Body of pancreas (tissue), 4 donors: ENCODE data around the gene SPTBN1. TPM values are rescaled to one million over a fixed set of nuclear protein-coding genes. Genes with fewer than 3 reads are reported as not detected.

Experiments
- ATAC-seq: fragments of 150-250 bp; one replicate; pipeline ENCODE4 v1.9.1; 2016
- DNase-seq, 4 donors: peaks; one replicate each; pipeline ENCODE4 v3.0.0-alpha.2; 2019
- H3K27ac ChIP-seq, 4 donors: fragments of 200-600 bp; sonication (generic); 1 replicate in 3 of 4; 2 replicates in 1 of 4; pipeline versions ENCODE4 v1.5.1 to v1.6.1; 2016 to 2019; ENCODE audit warnings: mild to moderate bottlenecking in 1 of 4, mixed read lengths in 1 of 4, moderate library complexity in 1 of 4
- H3K27me3 ChIP-seq, 2 donors: fragments of 200-600 bp; sonication (generic); one replicate each; pipeline ENCODE4 v1.6.0; 2016; ENCODE audit warnings: mild to moderate bottlenecking in 1 of 2
- H3K36me3 ChIP-seq, 2 donors: fragments of 200-600 bp; sonication (generic); replicated peaks in 1 of 2; 2 replicates each; pipeline ENCODE4 v1.5.1; 2016; ENCODE audit warnings: low read depth in 2 of 2; ENCODE audit not compliant: insufficient read depth in 1 of 2
- H3K4me1 ChIP-seq: fragments of 200-600 bp; sonication (generic); one replicate; pipeline ENCODE4 v1.6.0; 2016
- H3K4me3 ChIP-seq, 2 donors: fragments of 200-600 bp; sonication (generic); 1 replicate in 1 of 2; 2 replicates in 1 of 2; pipeline ENCODE4 v1.5.1; 2016 to 2019
- H3K9me3 ChIP-seq, 3 donors: fragments of 200-600 bp; sonication (generic); 1 replicate in 2 of 3; 2 replicates in 1 of 3; pipeline ENCODE4 v1.5.1; 2016
- POLR2A ChIP-seq, 3 donors: fragments of 450-650 bp; IDR thresholded peaks; one replicate each; pipeline ENCODE4 v1.6.1; 2016; ENCODE audit warnings: antibody characterized with exemption in 3 of 3, mild to moderate bottlenecking in 2 of 3
- WGBS, 2 donors: methylation state at CpG; one replicate each; pipeline ENCODE4 v1.1.5; 2017; 5-methylcytosine and 5-hydroxymethylcytosine counted together
- intact Hi-C: fragments of 100-400 bp; cut with DNase I; formaldehyde crosslinking; loops from one replicate; pipeline ENCODE4 v1.15.1; 2023
- total RNA-seq, 2 donors: library from RNA; depleted of rRNA; stranded (reverse); fragments of >200 nt; gene quantifications; one replicate each; pipeline ENCODE4 v1.1.0, GENCODE V29; 2016
- TF ChIP-seq, protein P1 (sequence below), 7 experiments: fragments of 450-650 bp in 4 of 7; fragments of 200-600 bp in 3 of 7; sonication (generic) in 3 of 7; IDR thresholded peaks; one replicate each; pipeline ENCODE4 v1.5.1; 2016 to 2019; ENCODE audit warnings: antibody characterized with exemption in 7 of 7

SPTBN1 gene
- total RNA-seq, 2 donors from 2014 or later, result 186 to 195 TPM

DNA sequence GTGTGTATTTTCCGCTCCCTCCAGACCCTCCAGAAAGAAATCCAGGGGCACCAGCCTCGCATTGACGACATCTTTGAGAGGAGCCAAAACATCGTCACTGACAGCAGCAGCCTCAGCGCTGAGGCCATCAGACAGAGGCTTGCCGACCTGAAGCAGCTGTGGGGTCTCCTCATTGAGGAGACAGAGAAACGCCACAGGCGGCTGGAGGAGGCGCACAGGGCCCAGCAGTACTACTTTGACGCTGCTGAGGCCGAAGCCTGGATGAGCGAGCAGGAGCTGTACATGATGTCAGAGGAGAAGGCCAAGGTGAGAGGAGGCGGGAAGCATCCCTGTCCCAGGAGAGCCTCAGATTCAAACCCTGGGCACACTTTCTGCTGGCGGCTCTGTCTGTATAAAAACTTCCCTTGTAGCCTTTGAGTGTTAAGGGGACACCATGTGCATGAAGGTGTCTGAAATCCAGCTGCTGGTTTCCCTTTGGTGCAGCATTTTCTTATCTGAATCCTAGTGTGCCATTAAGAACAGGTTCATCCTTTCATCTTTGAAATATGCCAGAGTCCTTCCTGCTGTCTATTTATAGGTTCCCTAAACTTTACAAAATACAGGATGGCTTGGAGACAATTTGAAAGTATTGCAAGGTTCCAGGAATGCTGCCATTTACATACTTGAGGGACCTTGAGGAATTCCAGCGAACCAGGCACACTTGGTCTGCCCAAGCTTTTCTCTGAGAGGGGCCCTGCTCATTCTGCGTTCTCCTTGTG, 190.2 kb downstream of the SPTBN1 start:
- 90 to 97% methylated on average over 16 of the region's 16 CpGs for WGBS, 2 donors
- Histone ChIP-seq H3K27ac (no peak overlapping the region), H3K4me3 (no peak overlapping the region), H3K4me1 (peaks cover 7% of the 10 kb centered on the region), H3K36me3 (peaks cover 27 to 60% of the 10 kb centered on the region in 2 donors), H3K27me3 (no peaks in the 10 kb centered on the region), H3K9me3 (no peaks in the 10 kb centered on the region)
- TF ChIP-seq, protein P1, sequence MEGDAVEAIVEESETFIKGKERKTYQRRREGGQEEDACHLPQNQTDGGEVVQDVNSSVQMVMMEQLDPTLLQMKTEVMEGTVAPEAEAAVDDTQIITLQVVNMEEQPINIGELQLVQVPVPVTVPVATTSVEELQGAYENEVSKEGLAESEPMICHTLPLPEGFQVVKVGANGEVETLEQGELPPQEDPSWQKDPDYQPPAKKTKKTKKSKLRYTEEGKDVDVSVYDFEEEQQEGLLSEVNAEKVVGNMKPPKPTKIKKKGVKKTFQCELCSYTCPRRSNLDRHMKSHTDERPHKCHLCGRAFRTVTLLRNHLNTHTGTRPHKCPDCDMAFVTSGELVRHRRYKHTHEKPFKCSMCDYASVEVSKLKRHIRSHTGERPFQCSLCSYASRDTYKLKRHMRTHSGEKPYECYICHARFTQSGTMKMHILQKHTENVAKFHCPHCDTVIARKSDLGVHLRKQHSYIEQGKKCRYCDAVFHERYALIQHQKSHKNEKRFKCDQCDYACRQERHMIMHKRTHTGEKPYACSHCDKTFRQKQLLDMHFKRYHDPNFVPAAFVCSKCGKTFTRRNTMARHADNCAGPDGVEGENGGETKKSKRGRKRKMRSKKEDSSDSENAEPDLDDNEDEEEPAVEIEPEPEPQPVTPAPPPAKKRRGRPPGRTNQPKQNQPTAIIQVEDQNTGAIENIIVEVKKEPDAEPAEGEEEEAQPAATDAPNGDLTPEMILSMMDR (IDR thresholded peaks at IDR 0.05), result no peak
- no peak for TF ChIP-seq POLR2A (IDR thresholded peaks at IDR 0.05)
- intact Hi-C loops, result no loop called here
- ATAC-seq (no peak), DNase-seq (no peak)

- TF ChIP-seq POLR2A (IDR thresholded peaks at IDR 0.05), result no peak
- TF ChIP-seq, protein P1 (IDR thresholded peaks at IDR 0.05), result no peak
- ATAC-seq (peak; percentile 43), DNase-seq (peak in 1 of 4 donors; percentile 28)
- H3K4me3 ChIP-seq, result no peak overlapping the region
- intact Hi-C loops, result no loop called here
- H3K9me3 ChIP-seq, result no peaks in the 10 kb centered on the region
- WGBS, 2 donors, result 78 to 87% methylated on average over 3 of the region's 3 CpGs
- H3K27me3 ChIP-seq, result no peaks in the 10 kb centered on the region
- H3K36me3 ChIP-seq, result peaks cover 27 to 65% of the 10 kb centered on the region in 2 donors
- peak overlapping the region in 1 of 4 donors; percentile 14 for H3K27ac ChIP-seq
- H3K4me1 ChIP-seq, result no peaks in the 10 kb centered on the region
These were observed 192.1 kb downstream of the SPTBN1 start for GRCh38 chr2:54648256-54648655.

DNA sequence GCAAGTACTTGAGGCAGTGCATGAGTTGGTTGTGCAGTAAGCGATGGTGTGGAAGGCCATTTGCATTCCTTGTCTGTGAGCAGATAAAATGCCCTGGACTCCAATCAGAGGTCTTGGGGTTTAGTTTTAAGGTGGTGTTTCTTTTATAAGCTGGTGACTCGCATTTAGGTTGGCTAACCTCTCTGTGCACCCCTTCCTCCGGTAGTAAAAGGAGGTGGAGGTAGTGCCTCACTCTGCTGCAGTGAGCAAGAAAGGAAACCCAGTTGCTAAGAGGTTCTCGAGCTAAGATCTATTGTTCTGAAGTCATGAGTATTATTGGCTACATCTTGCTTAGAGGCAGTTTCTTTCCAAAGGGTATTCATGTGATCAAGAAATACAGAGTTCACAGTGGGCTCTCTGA, 193.1 kb downstream of the SPTBN1 start:
- 92 to 93% methylated on average over 4 of the region's 4 CpGs for WGBS, 2 donors
- intact Hi-C loops, result no loop called here
- TF ChIP-seq, protein P1 (IDR thresholded peaks at IDR 0.05), result no peak
- TF ChIP-seq POLR2A (IDR thresholded peaks at IDR 0.05), result no peak
- ATAC-seq (no peak), DNase-seq (no peak)
- no peak overlapping the region for H3K27ac ChIP-seq
- no peaks in the 10 kb centered on the region for H3K27me3 ChIP-seq
- H3K4me1 ChIP-seq, result no peaks in the 10 kb centered on the region
- no peak overlapping the region for H3K4me3 ChIP-seq
- peaks cover 31 to 67% of the 10 kb centered on the region in 2 donors for H3K36me3 ChIP-seq
- no peaks in the 10 kb centered on the region for H3K9me3 ChIP-seq

GRCh38 chr2:54649633-54650032, 193.5 kb downstream of the SPTBN1 start:
- Histone ChIP-seq H3K4me1 (no peaks in the 10 kb centered on the region), H3K9me3 (no peaks in the 10 kb centered on the region), H3K27ac (no peak overlapping the region), H3K36me3 (peaks cover 31 to 63% of the 10 kb centered on the region in 2 donors), H3K27me3 (no peaks in the 10 kb centered on the region), H3K4me3 (no peak overlapping the region)
- intact Hi-C loops, result no loop called here
- no peak for TF ChIP-seq POLR2A (IDR thresholded peaks at IDR 0.05)
- TF ChIP-seq, protein P1 (IDR thresholded peaks at IDR 0.05), result no peak
- 94 to 100% methylated on average over 6 to 12 of the region's 12 CpGs for WGBS, 2 donors
- DNase-seq (no peak), ATAC-seq (no peak)

DNA sequence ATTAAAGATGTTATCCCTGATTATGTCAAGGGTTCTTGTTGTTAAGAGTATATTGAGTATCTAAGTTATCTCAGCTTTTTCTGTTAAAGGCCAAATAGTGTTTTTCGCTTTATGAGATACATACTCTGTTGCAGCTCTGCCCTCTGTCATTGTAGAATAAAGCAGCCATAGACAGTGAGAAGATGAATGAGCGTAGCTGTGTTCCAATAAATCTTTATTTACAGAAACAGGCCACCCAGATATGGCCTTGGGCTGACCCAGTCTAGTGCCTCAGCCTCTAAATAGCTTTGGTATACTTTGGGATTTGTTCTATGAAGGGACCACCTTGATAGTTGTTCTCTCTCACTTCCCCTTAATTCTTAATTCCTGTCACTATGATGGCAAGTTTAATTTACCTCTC, 194.5 kb downstream of the SPTBN1 start:
- intact Hi-C loops, result no loop called here

More for the DNA sequence above, 194.5 kb downstream of the SPTBN1 start:
- Histone ChIP-seq H3K4me1 (no peaks in the 10 kb centered on the region), H3K27me3 (no peaks in the 10 kb centered on the region), H3K4me3 (no peak overlapping the region), H3K9me3 (no peaks in the 10 kb centered on the region), H3K27ac (no peak overlapping the region), H3K36me3 (peaks cover 31 to 60% of the 10 kb centered on the region in 2 donors)
- no peak for DNase-seq
- TF ChIP-seq, protein P1 (IDR thresholded peaks at IDR 0.05), result no peak
- no peak for TF ChIP-seq POLR2A (IDR thresholded peaks at IDR 0.05)
- 98% methylated on average over 2 of the region's 2 CpGs for WGBS, 2 donors
- no peak for ATAC-seq
